Hematopoietic multipotent progenitor cell treated with erythropoietin and hydrocortisone succinate and interleukin-3 and kit ligand, for 8 days (in vitro differentiated cells): ENCODE data around the gene EYS.
"Not testable (repeated sequence)": the region's sequence is repeated elsewhere in the genome, so short reads cannot be mapped to it uniquely, and the experiment has no call there.

Experiments used
- DNase-seq: peaks from one replicate; pipeline ENCODE4 v3.0.0-alpha.2; 2015

The EYS gene

DNA sequence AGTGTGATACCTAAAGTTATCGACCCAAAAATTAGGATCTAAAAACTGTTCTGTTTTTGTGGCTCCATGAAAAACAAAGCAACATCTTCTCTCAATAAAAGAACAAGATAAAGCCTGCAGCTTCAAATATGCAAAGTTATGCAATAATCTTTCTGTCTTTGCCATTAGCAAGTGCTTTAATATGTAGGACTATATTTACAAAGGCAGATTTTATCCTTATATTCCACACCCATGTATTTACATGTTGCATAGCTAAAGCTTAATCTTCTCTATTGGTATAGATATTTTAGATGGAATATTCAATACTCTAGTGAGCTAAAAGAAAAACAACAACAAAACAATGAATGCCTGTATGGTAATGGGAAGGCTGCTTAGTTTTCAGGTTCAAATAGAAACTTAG lies 1443.2 kb downstream of the EYS start:
- DNase-seq: no peak

- DNase-seq: no peak
Measured at GRCh38 chr6:64259372-64259771, 1447.7 kb downstream of the EYS start.

DNA sequence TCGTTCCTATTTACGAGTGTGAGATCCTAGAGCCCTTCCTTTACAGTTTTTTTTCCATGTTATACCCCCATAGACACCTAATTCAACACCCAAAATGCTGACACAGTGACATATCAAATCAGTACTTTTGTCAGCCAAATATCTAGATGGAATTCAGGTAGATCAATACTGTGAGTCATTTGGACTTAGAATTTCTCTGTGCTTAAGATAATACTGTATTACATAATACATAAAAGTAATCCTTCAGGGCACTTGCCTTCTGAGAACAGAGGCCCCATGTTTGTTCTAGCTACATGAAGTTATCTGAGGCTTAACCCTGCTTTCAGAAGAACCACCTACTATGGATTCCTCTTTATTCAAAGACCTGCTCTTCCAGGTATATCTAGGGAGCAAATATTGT lies 1448.3 kb downstream of the EYS start:
- no peak for DNase-seq

GRCh38 chr6:64258302-64258701 lies 1448.7 kb downstream of the EYS start:
- DNase-seq: no peak

GRCh38 chr6:64257586-64257985 lies 1449.4 kb downstream of the EYS start:
- no peak for DNase-seq

DNA sequence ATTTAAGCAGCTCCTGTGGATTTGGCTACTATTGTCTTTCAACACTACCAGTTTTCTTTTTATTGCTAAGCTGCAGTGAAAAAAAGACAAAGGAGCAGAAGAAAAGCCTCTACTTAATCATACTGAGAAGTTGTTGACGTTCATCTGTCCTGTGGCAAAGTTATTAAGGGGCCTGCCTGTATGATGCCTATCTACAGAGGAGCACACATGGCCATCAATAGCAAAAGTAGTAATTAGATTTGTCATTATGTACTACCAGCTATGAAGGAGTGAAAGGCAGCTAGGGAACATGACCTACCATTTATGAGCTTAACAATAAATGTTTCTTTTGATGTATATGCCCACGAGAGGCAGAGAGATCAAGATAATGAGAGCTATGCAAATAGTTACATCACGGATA lies 1450.5 kb downstream of the EYS start:
- DNase-seq: no peak

DNA sequence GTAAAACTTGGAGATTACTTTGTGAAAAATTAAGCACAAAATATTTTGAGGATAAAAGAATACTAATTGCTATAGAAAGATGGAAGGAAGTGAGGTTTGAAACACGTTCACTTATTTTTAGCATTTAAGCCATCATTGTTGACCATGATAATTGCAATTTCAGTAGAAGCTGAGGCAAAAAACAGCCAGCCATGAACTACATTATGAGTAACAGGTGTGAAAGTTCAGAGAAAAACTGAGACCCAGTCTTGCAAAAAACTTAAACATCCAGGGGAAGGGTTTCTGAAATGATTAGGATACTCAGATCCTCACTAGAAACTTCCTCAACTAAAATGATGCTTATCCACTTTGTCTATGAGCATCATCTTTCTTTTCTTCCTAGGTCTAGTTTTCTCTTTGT lies 1452.0 kb downstream of the EYS start:
- no peak for DNase-seq

GRCh38 chr6:64254558-64254957 lies 1452.5 kb downstream of the EYS start:
- no peak for DNase-seq

DNA sequence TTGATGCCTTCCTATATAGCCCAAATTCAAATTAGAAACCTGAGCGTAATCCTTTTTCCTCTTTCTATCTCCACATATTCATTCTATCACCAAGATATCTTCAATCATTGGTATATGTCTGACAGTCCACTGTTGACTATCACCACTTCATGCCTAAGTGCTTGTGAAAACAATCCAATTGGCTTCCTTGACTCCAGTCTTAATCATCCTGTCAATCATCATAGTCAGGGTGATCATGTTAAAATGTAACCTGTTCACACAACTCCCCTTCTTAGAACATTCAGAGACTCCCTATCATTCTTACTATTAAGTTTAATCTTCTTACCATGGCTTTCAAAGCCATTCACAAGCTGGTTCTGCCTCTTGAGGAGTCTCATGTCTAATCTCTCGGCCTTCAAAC lies 1454.8 kb downstream of the EYS start:
- no peak for DNase-seq

DNA sequence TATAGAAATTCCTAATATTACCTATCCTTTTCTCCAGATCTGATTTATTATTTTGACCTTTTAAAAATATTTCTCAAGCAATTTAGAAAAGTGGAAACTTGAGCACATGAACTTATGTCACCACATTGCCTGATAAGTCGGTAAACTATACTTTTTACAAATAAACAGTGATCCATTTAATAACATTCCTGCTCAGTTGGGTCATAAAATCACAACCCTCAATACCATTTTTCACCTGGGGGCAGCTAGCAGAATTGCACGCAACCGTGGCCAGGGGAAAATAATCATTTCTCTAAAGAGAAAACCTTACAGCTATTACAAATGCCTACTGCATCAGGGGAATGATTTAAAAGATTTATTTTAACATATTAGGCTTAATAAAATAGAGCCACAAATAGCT lies 1456.9 kb downstream of the EYS start:
- no peak for DNase-seq

DNA sequence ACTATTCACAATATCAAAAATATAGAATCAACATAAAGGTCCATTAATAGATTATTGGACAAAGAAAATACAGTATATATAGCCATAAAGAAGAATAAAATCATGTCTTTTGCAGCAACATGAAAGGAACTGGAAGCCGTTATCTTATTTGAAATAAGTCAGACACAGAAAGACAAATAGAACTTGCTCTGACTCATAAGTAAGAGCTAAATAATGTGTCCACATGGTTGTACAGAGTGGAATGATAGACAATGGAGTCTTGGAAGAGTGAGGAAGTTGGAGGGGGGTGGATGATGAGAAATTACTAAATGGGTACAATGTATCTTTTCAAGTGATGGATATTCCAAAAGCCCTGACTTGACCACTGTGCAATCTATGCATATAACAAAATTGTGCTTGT lies 1457.9 kb downstream of the EYS start:
- no peak for DNase-seq

DNA sequence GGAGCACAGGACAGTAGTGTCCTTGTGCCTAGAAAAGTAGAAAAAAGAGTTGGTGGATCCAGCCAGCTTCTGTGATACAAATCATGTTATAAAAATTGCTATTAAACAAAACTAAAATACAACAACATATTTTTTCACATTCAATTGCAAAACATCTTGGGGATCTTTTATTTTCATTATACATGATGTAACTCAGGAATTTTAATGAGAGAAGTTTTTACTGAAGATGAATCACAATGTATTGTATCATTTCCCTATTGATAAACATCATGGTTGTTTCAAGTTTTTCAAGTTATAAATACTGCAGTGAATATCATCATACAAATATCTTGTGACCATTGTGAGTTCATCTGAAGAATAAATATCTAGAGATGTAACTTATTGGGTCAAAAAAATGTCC lies 1463.4 kb downstream of the EYS start:
- DNase-seq: no peak

DNA sequence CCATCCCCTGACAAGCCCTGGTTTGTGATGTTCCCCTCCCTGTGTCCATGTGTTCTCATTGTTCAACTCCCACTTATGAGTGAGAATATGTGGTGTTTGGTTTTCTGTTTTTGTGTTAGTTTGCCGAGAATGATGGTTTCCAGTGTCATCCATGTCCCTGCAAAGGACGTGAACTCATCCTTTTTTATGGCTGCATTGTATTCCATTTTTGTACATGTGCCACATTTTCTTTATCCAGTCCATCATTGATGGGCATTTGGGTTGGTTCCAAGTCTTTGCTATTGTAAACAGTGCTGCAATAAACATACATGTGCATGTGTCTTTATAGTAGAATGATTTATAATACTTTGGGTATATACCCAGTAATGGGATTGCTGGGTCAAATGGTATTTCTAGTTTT lies 1468.1 kb downstream of the EYS start:
- not testable (repeated sequence) for DNase-seq

- DNase-seq: no peak
Measured at GRCh38 chr6:64238071-64238470, 1469.0 kb downstream of the EYS start.

DNA sequence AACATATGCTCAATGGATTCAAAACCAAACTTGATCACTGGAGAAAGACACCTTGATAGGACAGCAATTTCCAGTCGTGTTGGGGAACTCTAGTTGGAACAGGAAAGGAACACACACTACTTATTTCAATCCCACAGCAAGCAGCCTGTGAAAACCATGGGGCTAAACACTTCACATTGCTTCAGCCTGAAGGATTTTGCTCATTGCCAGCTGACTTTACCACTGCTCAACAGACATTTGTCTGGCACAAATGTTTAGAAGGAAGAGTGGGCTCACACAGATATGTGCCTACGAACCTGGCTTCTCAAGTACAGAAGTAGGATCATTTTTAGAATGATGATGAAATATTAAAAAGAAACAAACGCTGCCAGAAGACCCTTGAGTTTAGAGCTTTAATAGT lies 1473.3 kb downstream of the EYS start:
- DNase-seq: no peak

- DNase-seq: no peak
Measured at GRCh38 chr6:64231928-64232327, 1475.1 kb downstream of the EYS start.

DNA sequence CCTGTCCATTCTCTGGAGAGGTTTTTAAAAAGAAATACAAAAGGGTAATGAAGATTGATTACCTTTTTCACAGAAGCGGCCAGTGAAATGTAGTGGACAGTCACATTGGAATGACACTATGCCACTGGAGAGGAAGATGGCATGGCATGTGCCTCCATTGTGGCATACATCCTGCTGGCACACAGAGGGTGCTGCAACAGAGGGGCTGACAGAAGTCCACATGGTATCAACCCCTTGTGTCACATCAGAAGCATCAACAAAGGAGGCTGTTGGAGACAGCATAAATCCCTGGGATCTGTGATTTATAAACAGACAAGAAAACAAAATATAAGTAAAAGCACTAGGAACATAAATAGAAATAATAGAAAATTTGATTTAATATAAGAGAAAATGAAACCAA lies 1476.5 kb downstream of the EYS start:
- no peak for DNase-seq

DNA sequence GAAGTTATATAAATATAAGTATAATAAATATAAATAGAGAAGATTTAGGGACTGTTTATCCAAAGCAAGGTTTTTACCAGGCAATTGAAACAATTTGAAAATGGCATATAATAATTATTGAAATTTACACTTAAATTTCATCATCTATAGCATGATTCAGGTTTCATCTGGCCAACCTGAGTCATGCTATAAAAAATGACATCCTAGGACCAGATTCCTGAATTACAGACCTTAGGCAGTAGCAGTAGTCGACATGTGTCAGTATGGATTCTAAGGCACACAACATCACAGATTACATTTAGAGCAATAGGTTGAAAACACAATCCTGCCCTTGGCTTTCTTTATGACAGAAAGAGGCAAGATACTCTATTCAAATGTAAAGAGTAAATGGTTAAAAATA lies 1479.2 kb downstream of the EYS start:
- DNase-seq: no peak

DNA sequence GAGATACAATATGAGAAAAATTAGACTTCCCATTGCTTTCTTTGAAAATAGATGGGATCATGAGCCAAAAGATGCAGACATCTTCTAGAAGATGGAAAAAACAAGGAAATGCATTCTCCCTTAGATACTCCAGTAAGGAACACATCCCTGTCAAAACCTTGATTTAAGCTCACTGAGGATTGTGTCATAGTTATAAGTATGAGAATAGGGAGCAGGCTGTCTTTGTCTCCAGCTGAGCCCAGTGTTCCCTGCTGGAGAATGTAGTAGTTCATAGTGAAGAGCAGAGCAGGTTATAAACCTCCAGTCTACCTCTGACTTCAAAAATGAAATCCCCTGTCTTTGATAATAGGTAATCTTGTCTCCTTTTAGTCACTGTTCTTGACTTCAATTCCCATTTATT lies 1481.5 kb downstream of the EYS start:
- DNase-seq: no peak

GRCh38 chr6:64224819-64225218 lies 1482.2 kb downstream of the EYS start:
- DNase-seq: no peak

GRCh38 chr6:64221776-64222175 lies 1485.2 kb downstream of the EYS start:
- DNase-seq: no peak

DNA sequence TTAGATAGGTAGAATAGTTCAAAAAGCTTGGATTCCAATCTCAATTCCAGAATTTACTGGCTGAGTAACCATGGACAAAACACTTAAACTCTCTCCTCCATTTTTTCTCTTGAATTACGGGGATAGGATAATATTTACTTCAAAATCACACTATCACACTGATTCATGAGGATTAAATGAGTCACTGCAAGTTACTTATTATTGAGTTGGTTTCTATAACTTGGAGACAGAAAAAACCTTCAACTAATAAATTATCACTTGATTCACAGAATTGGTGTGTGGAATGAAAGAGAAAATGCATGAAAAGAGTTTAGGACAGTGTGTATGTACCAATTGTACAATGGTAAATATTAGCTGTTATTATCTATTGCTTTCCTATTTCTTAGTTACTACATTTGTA lies 1486.2 kb downstream of the EYS start:
- no peak for DNase-seq

DNA sequence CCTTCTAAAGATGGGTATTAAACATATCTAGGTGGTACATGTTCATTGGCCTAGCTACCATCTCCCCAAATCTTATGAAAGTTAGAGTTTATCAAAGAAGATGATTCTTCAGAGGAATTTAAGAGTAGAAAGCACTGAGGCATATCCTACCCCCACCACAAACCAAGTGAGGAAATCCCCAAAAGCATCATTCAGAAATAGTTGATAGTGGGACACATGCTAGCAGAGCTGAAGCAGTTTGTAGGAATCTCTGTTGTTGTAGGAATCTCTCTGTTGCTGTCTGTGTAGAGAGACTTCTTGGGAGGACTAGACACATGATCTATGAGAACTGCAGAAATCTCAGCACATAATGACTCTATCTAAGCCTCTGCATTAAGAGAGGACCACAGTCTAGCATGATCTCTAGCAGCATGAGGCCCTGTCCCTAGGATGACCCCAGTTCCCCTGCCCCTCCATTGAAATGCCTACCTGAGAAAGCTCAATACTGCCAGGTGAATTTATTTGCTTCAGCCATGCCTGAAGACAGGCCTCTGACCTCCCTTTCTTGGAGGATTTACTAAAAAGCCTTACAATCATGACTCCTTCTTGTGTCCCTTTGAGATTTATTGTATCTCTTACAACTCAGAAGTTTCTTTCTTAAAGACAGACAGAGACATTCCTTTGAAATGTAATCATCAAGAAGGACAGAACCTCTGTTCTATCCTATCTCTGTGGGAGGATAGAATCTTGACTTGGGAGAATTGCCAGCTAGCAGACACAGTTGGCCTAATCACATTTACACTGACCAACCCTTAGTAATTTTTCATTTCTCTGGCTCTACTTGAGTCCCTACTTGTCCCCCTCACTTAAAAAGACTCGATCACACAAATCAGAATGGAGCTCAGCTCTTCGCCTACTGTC lies 1489.1 kb downstream of the EYS start:
- no peak for DNase-seq

- no peak for DNase-seq
Measured at GRCh38 chr6:64214373-64214772, 1492.7 kb downstream of the EYS start.

DNA sequence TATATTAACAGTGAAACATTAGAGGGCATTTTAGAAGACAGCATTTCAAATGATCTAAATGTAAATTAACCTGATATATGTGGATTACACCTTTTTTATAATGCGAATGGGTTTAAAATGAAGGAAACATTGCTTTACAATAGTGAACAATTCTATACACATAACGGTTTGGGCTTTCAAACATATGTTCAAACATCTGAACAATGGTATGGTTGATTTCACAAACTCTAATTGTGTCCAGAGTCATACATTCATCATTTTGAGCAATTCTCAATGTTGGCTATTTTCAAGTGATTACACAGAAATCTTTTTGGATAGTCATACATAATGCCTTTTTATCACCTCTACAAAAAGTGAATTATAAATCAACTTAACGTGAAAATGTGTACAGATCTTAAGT lies 1493.3 kb downstream of the EYS start:
- DNase-seq: no peak
